ENCODE results near the gene PSMC5.
"Not testable (repeated sequence)": the region's sequence is repeated elsewhere in the genome, so short reads cannot be mapped to it uniquely, and the experiment has no call there.

DNA sequence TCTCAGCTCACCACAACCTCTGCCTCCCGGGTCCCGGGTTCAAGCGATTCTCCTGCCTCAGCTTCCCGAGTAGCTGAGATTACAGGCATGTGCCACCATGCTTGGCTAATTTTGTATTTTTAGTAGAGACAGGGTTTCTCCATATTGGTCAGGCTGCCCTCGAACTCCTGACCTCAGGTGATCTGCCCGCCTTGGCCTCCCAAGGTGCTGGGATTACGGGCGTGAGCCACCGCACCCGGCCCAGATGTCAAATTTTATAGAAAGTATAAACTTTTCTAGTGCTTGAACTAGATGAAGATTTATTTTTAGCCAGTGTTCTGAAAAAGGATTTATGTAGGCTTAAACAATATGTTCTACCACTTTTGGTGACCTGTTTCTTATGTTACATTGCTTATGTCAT is 30.9 kb upstream of the PSMC5 start:
- TF ChIP-seq, protein P1, sequence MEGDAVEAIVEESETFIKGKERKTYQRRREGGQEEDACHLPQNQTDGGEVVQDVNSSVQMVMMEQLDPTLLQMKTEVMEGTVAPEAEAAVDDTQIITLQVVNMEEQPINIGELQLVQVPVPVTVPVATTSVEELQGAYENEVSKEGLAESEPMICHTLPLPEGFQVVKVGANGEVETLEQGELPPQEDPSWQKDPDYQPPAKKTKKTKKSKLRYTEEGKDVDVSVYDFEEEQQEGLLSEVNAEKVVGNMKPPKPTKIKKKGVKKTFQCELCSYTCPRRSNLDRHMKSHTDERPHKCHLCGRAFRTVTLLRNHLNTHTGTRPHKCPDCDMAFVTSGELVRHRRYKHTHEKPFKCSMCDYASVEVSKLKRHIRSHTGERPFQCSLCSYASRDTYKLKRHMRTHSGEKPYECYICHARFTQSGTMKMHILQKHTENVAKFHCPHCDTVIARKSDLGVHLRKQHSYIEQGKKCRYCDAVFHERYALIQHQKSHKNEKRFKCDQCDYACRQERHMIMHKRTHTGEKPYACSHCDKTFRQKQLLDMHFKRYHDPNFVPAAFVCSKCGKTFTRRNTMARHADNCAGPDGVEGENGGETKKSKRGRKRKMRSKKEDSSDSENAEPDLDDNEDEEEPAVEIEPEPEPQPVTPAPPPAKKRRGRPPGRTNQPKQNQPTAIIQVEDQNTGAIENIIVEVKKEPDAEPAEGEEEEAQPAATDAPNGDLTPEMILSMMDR (IDR thresholded peaks at IDR 0.05) = not testable (repeated sequence)
- not testable (repeated sequence) for TF ChIP-seq POLR2A, EP300 (IDR thresholded peaks at IDR 0.05)

All from ovary (tissue), 3 donors.